Activated CD4-positive, alpha-beta T cell treated with anti-CD3 and anti-CD28 coated beads, Interleukin-2, amount 10 ng/mL, durations not matched to agents 7 days and 5 days (primary cell): ENCODE data around the gene FREM3. TPM values are rescaled to one million over a fixed set of nuclear protein-coding genes. Genes with fewer than 3 reads are reported as not detected.
A peak's percentile ranks its signal among the peaks of the same experiment; 100 is the strongest.
"Not testable (repeated sequence)": the region's sequence is repeated elsewhere in the genome, so short reads cannot be mapped to it uniquely, and the experiment has no call there.

Source experiments
- CTCF ChIA-PET: fragments of 350-600 bp; sonication (Branson Sonifier 250); formaldehyde crosslinking; loops from one replicate; lab custom pipeline; 2021; ENCODE audit warnings: antibody characterized with exemption; lab: Charles Lee
- POLR2A ChIA-PET: fragments of 350-600 bp; sonication (Branson Sonifier 250); formaldehyde crosslinking; loops from one replicate; lab custom pipeline; 2021; ENCODE audit warnings: antibody characterized with exemption; lab: Charles Lee
- DNase-seq: peaks from one replicate; pipeline ENCODE4 v3.0.0-alpha.2; 2020
- H3K27ac Mint-ChIP-seq: one replicate; pipeline ENCODE4 v1.8.0; 2021; ENCODE audit warnings: mild to moderate bottlenecking, moderate library complexity, mixed read lengths
- H3K27me3 Mint-ChIP-seq: one replicate; pipeline ENCODE4 v1.8.0; 2021; ENCODE audit warnings: mixed read lengths
- H3K36me3 Mint-ChIP-seq: one replicate; pipeline ENCODE4 v1.8.0; 2021; ENCODE audit warnings: low read depth, mixed read lengths
- H3K4me1 Mint-ChIP-seq: one replicate; pipeline ENCODE4 v1.8.0; 2021; ENCODE audit warnings: mixed read lengths
- H3K4me3 Mint-ChIP-seq: one replicate; pipeline ENCODE4 v1.8.0; 2021; ENCODE audit warnings: mild to moderate bottlenecking, moderate library complexity, mixed read lengths
- H3K9me3 Mint-ChIP-seq: one replicate; pipeline ENCODE4 v1.8.0; 2021; ENCODE audit warnings: mixed read lengths
- total RNA-seq, 2 experiments: library from RNA; stranded (reverse); gene quantifications; one replicate each; pipeline ENCODE4 v1.2.3, GENCODE V29; 2021

FREM3 gene
- not detected for total RNA-seq

GRCh38 chr4:143700416-143701352 is at the start of gene FREM3:
Gene FREM3 (minus strand): TSS chr4:143700675. CDS start chr4:143700675, 0 bp downstream.
- ChIA-PET POLR2A (no interaction called here), CTCF (no interaction called here)
- Mint-ChIP-seq H3K27me3 (peaks cover 54% of the 10 kb centered on the region), H3K4me3 (peak within 1 kb of the TSS; percentile 67), H3K4me1 (peaks cover 13% of the 10 kb centered on the region), H3K36me3 (no peaks in the 10 kb centered on the region), H3K9me3 (no peaks in the 10 kb centered on the region), H3K27ac (peak within 1 kb of the TSS; percentile 11)
- DNase-seq = no peak

- no peaks in the 10 kb centered on the region for H3K36me3 Mint-ChIP-seq
- POLR2A ChIA-PET = no interaction called here
- no peak overlapping the region for H3K27ac Mint-ChIP-seq
- H3K4me3 Mint-ChIP-seq = no peak overlapping the region
- no peaks in the 10 kb centered on the region for H3K9me3 Mint-ChIP-seq
- CTCF ChIA-PET = no interaction called here
- H3K27me3 Mint-ChIP-seq = no peaks in the 10 kb centered on the region
- no peaks in the 10 kb centered on the region for H3K4me1 Mint-ChIP-seq
- DNase-seq = no peak
These were observed 45.4 kb upstream of the FREM3 start for GRCh38 chr4:143745874-143746273.

GRCh38 chr4:143743591-143743990 is 43.1 kb upstream of the FREM3 start:
- Mint-ChIP-seq H3K4me3 (no peak overlapping the region), H3K36me3 (no peaks in the 10 kb centered on the region), H3K4me1 (no peaks in the 10 kb centered on the region), H3K27me3 (no peaks in the 10 kb centered on the region), H3K27ac (no peak overlapping the region), H3K9me3 (no peaks in the 10 kb centered on the region)
- no peak for DNase-seq
- POLR2A ChIA-PET = no interaction called here
- CTCF ChIA-PET = no interaction called here

GRCh38 chr4:143742834-143743233 is 42.4 kb upstream of the FREM3 start:
- Mint-ChIP-seq H3K27me3 (no peaks in the 10 kb centered on the region), H3K27ac (no peak overlapping the region), H3K4me3 (no peak overlapping the region), H3K4me1 (no peaks in the 10 kb centered on the region), H3K36me3 (no peaks in the 10 kb centered on the region), H3K9me3 (no peaks in the 10 kb centered on the region)
- ChIA-PET POLR2A (no interaction called here), CTCF (no interaction called here)
- DNase-seq = no peak

- Mint-ChIP-seq H3K36me3 (no peaks in the 10 kb centered on the region), H3K9me3 (no peaks in the 10 kb centered on the region), H3K4me1 (no peaks in the 10 kb centered on the region), H3K27me3 (peaks cover 3% of the 10 kb centered on the region), H3K4me3 (no peak overlapping the region), H3K27ac (no peak overlapping the region)
- ChIA-PET CTCF (no interaction called here), POLR2A (no interaction called here)
- DNase-seq = no peak
These were observed 36.4 kb upstream of the FREM3 start for GRCh38 chr4:143736861-143737260.

GRCh38 chr4:143736061-143736460 is 35.6 kb upstream of the FREM3 start:
- H3K27me3 Mint-ChIP-seq, DNase-seq, H3K4me1 Mint-ChIP-seq, H3K36me3 Mint-ChIP-seq, POLR2A ChIA-PET, H3K9me3 Mint-ChIP-seq, H3K4me3 Mint-ChIP-seq, CTCF ChIA-PET, H3K27ac Mint-ChIP-seq: not testable (repeated sequence)

- Mint-ChIP-seq H3K4me3 (no peak overlapping the region), H3K27me3 (no peaks in the 10 kb centered on the region), H3K9me3 (no peaks in the 10 kb centered on the region), H3K4me1 (no peaks in the 10 kb centered on the region), H3K36me3 (no peaks in the 10 kb centered on the region), H3K27ac (no peak overlapping the region)
- ChIA-PET POLR2A (no interaction called here), CTCF (no interaction called here)
- DNase-seq = no peak
These were observed 27.7 kb upstream of the FREM3 start for GRCh38 chr4:143728166-143728565.

GRCh38 chr4:143726714-143727113 is 26.2 kb upstream of the FREM3 start:
- Mint-ChIP-seq H3K36me3 (no peaks in the 10 kb centered on the region), H3K27ac (no peak overlapping the region), H3K9me3 (no peaks in the 10 kb centered on the region), H3K4me3 (no peak overlapping the region), H3K4me1 (no peaks in the 10 kb centered on the region), H3K27me3 (no peaks in the 10 kb centered on the region)
- DNase-seq = no peak
- POLR2A ChIA-PET = no interaction called here
- CTCF ChIA-PET = no interaction called here

- Mint-ChIP-seq H3K27ac (no peak overlapping the region), H3K36me3 (no peaks in the 10 kb centered on the region), H3K27me3 (no peaks in the 10 kb centered on the region), H3K4me1 (no peaks in the 10 kb centered on the region), H3K9me3 (no peaks in the 10 kb centered on the region), H3K4me3 (no peak overlapping the region)
- ChIA-PET POLR2A (no interaction called here), CTCF (no interaction called here)
- no peak for DNase-seq
These were observed 20.8 kb upstream of the FREM3 start for GRCh38 chr4:143721317-143721716.

GRCh38 chr4:143718748-143719147 is 18.3 kb upstream of the FREM3 start:
- H3K4me1 Mint-ChIP-seq, H3K9me3 Mint-ChIP-seq, DNase-seq, H3K36me3 Mint-ChIP-seq, H3K27me3 Mint-ChIP-seq, POLR2A ChIA-PET, CTCF ChIA-PET, H3K4me3 Mint-ChIP-seq, H3K27ac Mint-ChIP-seq: not testable (repeated sequence)

GRCh38 chr4:143713955-143714625 is 13.6 kb upstream of the FREM3 start:
- no peaks in the 10 kb centered on the region for H3K4me1 Mint-ChIP-seq
- POLR2A ChIA-PET = no interaction called here

GRCh38 chr4:143713553-143713952 is 13.1 kb upstream of the FREM3 start:
- no peak overlapping the region for H3K27ac Mint-ChIP-seq
- H3K27me3 Mint-ChIP-seq = no peaks in the 10 kb centered on the region
- no peak overlapping the region for H3K4me3 Mint-ChIP-seq
- H3K4me1 Mint-ChIP-seq = no peaks in the 10 kb centered on the region
- ChIA-PET CTCF (no interaction called here), POLR2A (no interaction called here)
- H3K36me3 Mint-ChIP-seq = no peaks in the 10 kb centered on the region
- DNase-seq = no peak
- H3K9me3 Mint-ChIP-seq = no peaks in the 10 kb centered on the region

More at GRCh38 chr4:143713955-143714625, 13.6 kb upstream of the FREM3 start:
- Mint-ChIP-seq H3K27ac (no peak overlapping the region), H3K36me3 (no peaks in the 10 kb centered on the region), H3K27me3 (no peaks in the 10 kb centered on the region), H3K4me3 (no peak overlapping the region), H3K9me3 (no peaks in the 10 kb centered on the region)
- CTCF ChIA-PET = no interaction called here
- no peak for DNase-seq

- POLR2A ChIA-PET = no interaction called here
- Mint-ChIP-seq H3K4me3 (no peak overlapping the region), H3K27me3 (no peaks in the 10 kb centered on the region), H3K36me3 (no peaks in the 10 kb centered on the region), H3K9me3 (no peaks in the 10 kb centered on the region), H3K4me1 (no peaks in the 10 kb centered on the region), H3K27ac (no peak overlapping the region)
- no peak for DNase-seq
- CTCF ChIA-PET = no interaction called here
These were observed 11.7 kb upstream of the FREM3 start for GRCh38 chr4:143712155-143712550.
